Neural progenitor cell (in vitro differentiated cells): ENCODE measurements around the gene CAPN11.

Experiments
- EZH2 ChIP-seq: fragments of 200-600 bp; sonication (generic); IDR thresholded peaks from 2 replicates; pipeline ENCODE4 v1.6.1; 2017; ENCODE audit warnings: antibody characterized with exemption, mild to moderate bottlenecking, moderate library complexity
- EZH2phosphoT487 ChIP-seq: fragments of 200-600 bp; sonication (generic); IDR thresholded peaks from 2 replicates; pipeline ENCODE4 v1.6.1; 2017; ENCODE audit warnings: antibody characterized with exemption
- TF ChIP-seq, protein P1 (sequence below): fragments of 200-600 bp; sonication (generic); IDR thresholded peaks from 2 replicates; pipeline ENCODE4 v1.5.1; 2017; ENCODE audit warnings: antibody characterized with exemption, mild to moderate bottlenecking

DNA sequence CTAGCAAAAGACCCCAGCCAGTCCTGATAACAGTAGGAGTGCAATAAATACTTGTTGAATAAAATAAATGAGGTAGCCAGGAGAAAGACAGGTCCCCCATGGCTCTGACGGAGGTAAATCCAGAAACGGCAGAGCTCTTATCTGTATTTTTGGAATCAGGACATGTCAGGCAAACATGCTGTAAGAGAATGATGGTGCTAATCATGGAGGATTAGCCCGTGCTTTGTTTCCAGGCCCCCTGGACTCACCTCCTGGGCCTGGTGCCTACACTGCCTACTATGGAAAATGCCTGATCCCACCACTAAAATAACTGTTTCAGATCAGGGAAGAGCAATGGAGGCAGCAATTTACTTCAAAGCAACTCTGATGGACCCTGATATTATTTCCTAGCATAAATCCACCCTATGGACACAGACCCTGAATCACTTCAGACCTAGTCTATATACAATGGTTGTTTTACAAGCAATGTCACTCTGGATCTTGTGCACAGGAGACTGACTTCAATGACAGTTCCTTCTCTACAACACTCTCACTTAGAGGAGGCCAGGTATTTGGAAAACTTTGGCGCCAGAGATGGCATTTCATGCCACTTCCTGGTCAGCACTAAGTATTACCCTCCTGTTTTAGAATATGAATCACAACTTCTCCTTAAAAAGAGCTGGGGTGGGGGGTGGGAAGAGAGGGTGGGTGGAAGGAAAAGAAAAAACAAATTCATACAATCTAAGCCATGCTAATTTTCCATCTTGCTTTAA lies 37.8 kb upstream of the CAPN11 start:
- TF ChIP-seq, protein P1, sequence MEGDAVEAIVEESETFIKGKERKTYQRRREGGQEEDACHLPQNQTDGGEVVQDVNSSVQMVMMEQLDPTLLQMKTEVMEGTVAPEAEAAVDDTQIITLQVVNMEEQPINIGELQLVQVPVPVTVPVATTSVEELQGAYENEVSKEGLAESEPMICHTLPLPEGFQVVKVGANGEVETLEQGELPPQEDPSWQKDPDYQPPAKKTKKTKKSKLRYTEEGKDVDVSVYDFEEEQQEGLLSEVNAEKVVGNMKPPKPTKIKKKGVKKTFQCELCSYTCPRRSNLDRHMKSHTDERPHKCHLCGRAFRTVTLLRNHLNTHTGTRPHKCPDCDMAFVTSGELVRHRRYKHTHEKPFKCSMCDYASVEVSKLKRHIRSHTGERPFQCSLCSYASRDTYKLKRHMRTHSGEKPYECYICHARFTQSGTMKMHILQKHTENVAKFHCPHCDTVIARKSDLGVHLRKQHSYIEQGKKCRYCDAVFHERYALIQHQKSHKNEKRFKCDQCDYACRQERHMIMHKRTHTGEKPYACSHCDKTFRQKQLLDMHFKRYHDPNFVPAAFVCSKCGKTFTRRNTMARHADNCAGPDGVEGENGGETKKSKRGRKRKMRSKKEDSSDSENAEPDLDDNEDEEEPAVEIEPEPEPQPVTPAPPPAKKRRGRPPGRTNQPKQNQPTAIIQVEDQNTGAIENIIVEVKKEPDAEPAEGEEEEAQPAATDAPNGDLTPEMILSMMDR = no peak
- TF ChIP-seq EZH2phosphoT487 (no peak), EZH2 (no peak)
